Fibroblast of pulmonary artery (primary cell): Measurements from ENCODE around the gene NCKAP1.

ENCODE experiments used
- DNase-seq: peaks from one replicate; pipeline ENCODE4 v3.0.0-alpha.2; 2010; ENCODE audit warnings: low read depth
- H3K4me3 ChIP-seq: replicated peaks from 2 replicates; pipeline ENCODE4 v1.5.1; 2011; ENCODE audit warnings: low read depth, mild to moderate bottlenecking, control low read depth, low read length, moderate library complexity
- CTCF ChIP-seq: IDR thresholded peaks from 2 replicates; pipeline ENCODE4 v1.5.1; 2011; ENCODE audit warnings: mild to moderate bottlenecking, control low read depth, low read length, inconsistent platforms; ENCODE audit errors: missing control alignments

NCKAP1 gene

GRCh38 chr2:183028108-183028507, 10.1 kb downstream of the NCKAP1 start:
- DNase-seq: no peak
- no peak overlapping the region for H3K4me3 ChIP-seq
- no peak for TF ChIP-seq CTCF

- TF ChIP-seq CTCF: no peak
Observed at GRCh38 chr2:183027443-183027842, 10.8 kb downstream of the NCKAP1 start.

GRCh38 chr2:183026424-183026823, 11.8 kb downstream of the NCKAP1 start:
- no peak for TF ChIP-seq CTCF
- DNase-seq: no peak
- H3K4me3 ChIP-seq: no peak overlapping the region

More at GRCh38 chr2:183027443-183027842, 10.8 kb downstream of the NCKAP1 start:
- no peak for DNase-seq
- no peak overlapping the region for H3K4me3 ChIP-seq

- no peak for TF ChIP-seq CTCF
- DNase-seq: no peak
- H3K4me3 ChIP-seq: no peak overlapping the region
Observed at GRCh38 chr2:183025993-183026392, 12.3 kb downstream of the NCKAP1 start.

GRCh38 chr2:183024339-183025095, 13.7 kb downstream of the NCKAP1 start:
- no peak for TF ChIP-seq CTCF
- no peak overlapping the region for H3K4me3 ChIP-seq
- no peak for DNase-seq

- no peak overlapping the region for H3K4me3 ChIP-seq
- TF ChIP-seq CTCF: no peak
Observed at GRCh38 chr2:183022711-183023110, 15.5 kb downstream of the NCKAP1 start.

GRCh38 chr2:183021613-183022012, 16.6 kb downstream of the NCKAP1 start:
- TF ChIP-seq CTCF: no peak
- no peak for DNase-seq
- H3K4me3 ChIP-seq: no peak overlapping the region

More at GRCh38 chr2:183022711-183023110, 15.5 kb downstream of the NCKAP1 start:
- DNase-seq: no peak
